Activated CD8-positive, alpha-beta memory T cell treated with anti-CD3 and anti-CD28 coated beads, Interleukin-2, amount 10 ng/mL, durations not matched to agents 7 days and 5 days (primary cell): ENCODE measurements around the gene SLC12A5. TPM values are rescaled to one million over a fixed set of nuclear protein-coding genes. Genes with fewer than 3 reads are reported as not detected.

Experiments used
- ATAC-seq: fragments of 150-1000 bp; cut with Tn5 transposase; one replicate; pipeline ENCODE4 v1.10.0; 2021; ENCODE audit warnings: moderate library complexity
- CTCF ChIA-PET: fragments of 350-600 bp; sonication (Branson Sonifier 250); formaldehyde crosslinking; loops from one replicate; lab custom pipeline; 2021; ENCODE audit warnings: antibody characterized with exemption; lab: Charles Lee
- DNase-seq: peaks from one replicate; pipeline ENCODE4 v3.0.0-alpha.2; 2020
- H3K27ac Mint-ChIP-seq: one replicate; pipeline ENCODE4 v1.8.0; 2021; ENCODE audit warnings: mild to moderate bottlenecking, mixed read lengths
- H3K27me3 Mint-ChIP-seq: one replicate; pipeline ENCODE4 v1.8.0; 2021; ENCODE audit warnings: mixed read lengths
- H3K36me3 Mint-ChIP-seq: one replicate; pipeline ENCODE4 v1.8.0; 2021; ENCODE audit warnings: mild to moderate bottlenecking, mixed read lengths
- H3K4me1 Mint-ChIP-seq: one replicate; pipeline ENCODE4 v1.8.0; 2021; ENCODE audit warnings: mixed read lengths
- H3K4me3 Mint-ChIP-seq: one replicate; pipeline ENCODE4 v1.8.0; 2021; ENCODE audit warnings: mild to moderate bottlenecking, moderate library complexity, mixed read lengths
- H3K9me3 Mint-ChIP-seq: one replicate; pipeline ENCODE4 v1.8.0; 2022; ENCODE audit warnings: low read depth, mixed read lengths
- total RNA-seq, 2 experiments: library from RNA; stranded (reverse); gene quantifications; one replicate each; pipeline ENCODE4 v1.2.3, GENCODE V29; 2021

SLC12A5 gene
- total RNA-seq, 2 experiments from 2014 or later, result 1.7 to 2.0 TPM

DNA sequence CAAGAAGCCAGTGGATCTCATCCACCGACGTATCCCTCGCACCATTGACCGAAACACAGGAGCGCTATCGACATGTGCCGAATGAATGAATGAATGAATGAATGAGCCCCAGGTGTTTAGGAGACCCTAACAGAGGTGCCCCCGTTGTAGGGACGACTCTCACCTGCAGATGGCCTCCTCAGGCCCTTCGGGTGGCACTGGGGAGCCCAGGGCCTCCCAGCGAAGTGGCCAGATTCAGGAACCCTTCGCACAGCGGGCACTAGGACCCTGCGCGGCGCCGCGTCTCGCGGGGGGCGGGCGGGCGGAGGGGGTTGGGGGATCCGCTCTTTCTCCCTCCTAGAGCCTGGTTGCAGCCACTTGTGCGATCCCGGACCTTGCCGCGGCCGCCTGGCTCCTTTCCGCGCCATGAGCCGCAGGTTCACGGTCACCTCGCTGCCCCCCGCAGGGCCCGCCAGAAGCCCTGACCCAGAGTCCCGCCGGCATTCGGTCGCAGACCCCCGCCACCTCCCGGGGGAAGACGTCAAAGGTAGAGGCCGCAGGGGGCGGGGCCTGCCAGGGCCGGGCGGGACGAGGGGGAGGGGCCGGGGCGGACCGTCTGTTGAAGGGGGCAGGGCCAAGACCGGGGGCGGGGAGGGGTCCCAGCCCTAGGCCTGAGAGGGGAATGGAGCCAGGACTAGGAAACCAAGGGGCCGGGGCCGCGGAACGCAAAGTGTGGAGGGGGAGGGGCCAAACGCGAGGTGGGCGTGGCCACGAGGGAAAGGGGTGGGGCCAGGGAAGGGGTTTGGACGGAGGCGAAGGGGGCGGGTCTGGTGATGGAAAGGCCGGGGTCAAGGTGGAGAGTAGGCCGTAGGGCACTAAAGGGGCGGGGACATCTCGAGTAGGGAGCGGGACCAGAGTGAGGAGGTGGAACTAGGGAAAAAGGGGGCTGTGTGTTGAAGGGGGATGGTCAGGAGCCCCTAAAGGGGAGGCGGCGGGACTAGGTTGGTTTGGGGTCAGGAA, 7.4 kb upstream of the SLC12A5 start:
- peak; percentile 71 for ATAC-seq
- H3K4me1 Mint-ChIP-seq, result peaks cover 23% of the 10 kb centered on the region
- peaks cover 44% of the 10 kb centered on the region for H3K27me3 Mint-ChIP-seq
- CTCF ChIA-PET, result interaction anchor here (0.6 to 3.0 kb wide), 27 partner anchors 8 to 416 kb away, joined by 3 to 34 read pairs (median 6); partner anchors contain the start of genes ZNF335 and ZSWIM1
- H3K36me3 Mint-ChIP-seq, result no peaks in the 10 kb centered on the region
- no peaks in the 10 kb centered on the region for H3K9me3 Mint-ChIP-seq
- no peak overlapping the region for H3K27ac Mint-ChIP-seq
- H3K4me3 Mint-ChIP-seq, result peak overlapping the region; percentile 70
- peak; percentile 78 for DNase-seq

DNA sequence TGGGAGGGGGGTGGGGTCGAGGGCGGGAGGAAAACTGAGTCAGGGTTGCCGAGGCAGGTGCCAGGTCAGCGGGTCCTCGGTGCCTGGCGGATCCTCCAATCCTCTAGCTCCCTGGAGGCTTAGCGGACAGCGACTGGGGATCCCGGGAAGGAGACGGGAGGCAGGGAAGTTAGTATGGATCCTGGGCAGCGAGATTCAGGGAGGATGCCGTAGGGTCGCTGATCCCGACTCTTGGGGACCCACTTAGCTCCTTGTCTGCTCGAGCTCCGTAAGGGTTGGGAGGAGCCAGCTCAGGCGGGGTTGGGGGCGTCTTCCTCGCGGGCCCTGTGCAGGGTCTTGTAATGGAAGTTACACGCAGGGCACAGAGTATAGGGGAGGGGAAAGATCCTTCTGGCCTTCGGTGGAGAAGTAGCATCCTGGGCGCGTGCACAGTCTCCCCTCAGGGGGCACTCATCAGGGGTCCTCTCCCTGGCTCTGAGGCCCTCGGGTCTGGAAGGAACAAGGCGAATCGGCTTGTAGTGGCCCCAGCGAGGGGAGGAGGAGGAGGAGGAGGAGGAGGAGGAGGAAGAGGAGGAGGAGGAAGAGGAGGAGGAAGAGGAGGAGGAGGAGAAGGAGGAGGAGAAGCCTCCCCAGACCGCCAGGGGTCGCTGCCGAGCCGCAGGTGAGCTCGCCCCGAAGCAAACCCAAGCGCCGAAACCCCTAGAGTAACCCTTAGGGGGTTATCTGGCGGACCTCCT, 6.4 kb upstream of the SLC12A5 start:
- peak; percentile 82 for DNase-seq
- Mint-ChIP-seq H3K27me3 (peaks cover 46% of the 10 kb centered on the region), H3K27ac (no peak overlapping the region), H3K4me1 (peaks cover 19% of the 10 kb centered on the region), H3K4me3 (peak overlapping the region; percentile 70), H3K36me3 (no peaks in the 10 kb centered on the region), H3K9me3 (no peaks in the 10 kb centered on the region)
- ATAC-seq, result peak; percentile 61
- CTCF ChIA-PET, result interaction anchor here (0.6 to 3.0 kb wide), 36 partner anchors 9 to 723 kb away, joined by 3 to 34 read pairs (median 4); partner anchors contain the start of genes ZNF335 and ZSWIM1

DNA sequence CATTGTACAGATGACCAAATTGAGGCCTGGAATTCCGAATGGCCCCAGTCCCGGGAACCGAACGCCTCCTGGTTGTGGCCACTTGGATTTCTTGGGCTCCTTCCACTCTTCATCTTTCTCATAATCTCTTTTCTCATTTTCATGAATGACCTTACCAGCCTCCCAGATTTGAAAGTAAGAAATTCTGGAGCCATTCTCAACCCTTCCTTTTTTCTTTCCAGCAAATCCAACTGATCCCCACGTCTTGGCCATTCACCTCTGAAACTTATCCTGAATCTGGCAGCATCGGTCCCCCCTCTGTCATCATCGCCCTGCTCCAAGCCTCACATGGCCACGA, 5.9 kb upstream of the SLC12A5 start:
- Mint-ChIP-seq H3K4me1 (peaks cover 19% of the 10 kb centered on the region), H3K9me3 (no peaks in the 10 kb centered on the region), H3K27ac (no peak overlapping the region), H3K4me3 (peak overlapping the region; percentile 4), H3K36me3 (no peaks in the 10 kb centered on the region), H3K27me3 (peaks cover 47% of the 10 kb centered on the region)
- ATAC-seq (no peak), DNase-seq (no peak)
- CTCF ChIA-PET, result interaction anchor here (0.6 to 3.0 kb wide), 32 partner anchors 9 to 724 kb away, joined by 3 to 34 read pairs (median 5); partner anchors contain the start of genes ZNF335 and ZSWIM1

DNA sequence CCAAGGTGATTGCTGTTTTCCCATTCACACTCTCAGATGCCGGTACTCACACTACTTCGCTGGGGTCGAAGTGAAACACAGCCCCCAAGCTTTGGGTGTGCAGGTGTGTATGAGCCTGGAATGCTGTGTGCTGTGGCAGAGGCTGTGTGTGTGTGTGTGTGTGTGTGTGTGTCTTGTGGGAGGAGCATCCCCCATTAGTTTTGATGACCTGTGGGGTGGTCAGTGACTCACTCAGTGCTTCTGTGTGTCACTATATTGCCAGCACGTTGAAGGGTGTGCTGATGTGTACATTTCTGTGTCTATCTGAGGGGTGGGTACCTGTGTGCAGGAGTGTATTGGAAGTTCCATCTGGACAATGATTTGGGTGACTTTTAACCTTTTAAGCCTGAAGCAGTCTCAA, 5.0 kb upstream of the SLC12A5 start:
- Mint-ChIP-seq H3K27ac (no peak overlapping the region), H3K9me3 (no peaks in the 10 kb centered on the region), H3K27me3 (peaks cover 46% of the 10 kb centered on the region), H3K36me3 (no peaks in the 10 kb centered on the region), H3K4me3 (no peak overlapping the region), H3K4me1 (peaks cover 19% of the 10 kb centered on the region)
- ATAC-seq (no peak), DNase-seq (no peak)
- CTCF ChIA-PET, result interaction anchor here (1.4 to 3.0 kb wide), 11 partner anchors 8 to 145 kb away, joined by 3 to 34 read pairs (median 6); no protein-coding TSS in a partner anchor

DNA sequence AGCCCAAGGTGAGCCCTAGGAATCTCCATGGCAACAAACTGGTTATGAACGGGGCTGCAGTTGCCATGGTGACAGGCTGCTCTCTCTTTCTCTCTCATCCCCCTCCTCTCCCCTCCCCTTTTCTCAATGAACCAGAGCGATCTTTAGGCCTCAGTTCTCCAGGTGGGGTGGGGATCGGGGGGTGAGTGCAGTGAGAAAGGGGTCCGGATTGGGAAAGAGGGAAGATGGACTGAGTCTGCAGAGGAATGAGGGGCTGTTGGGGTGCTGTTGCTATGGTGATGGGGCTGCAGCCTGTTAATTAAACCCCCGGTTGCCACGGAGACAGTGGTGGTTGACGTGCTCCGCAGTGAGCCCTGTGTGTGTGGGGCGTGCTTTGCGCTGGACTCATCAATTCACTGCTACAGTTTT, 3.6 kb upstream of the SLC12A5 start:
- ATAC-seq, result no peak
- Mint-ChIP-seq H3K9me3 (no peaks in the 10 kb centered on the region), H3K27me3 (peaks cover 56% of the 10 kb centered on the region), H3K4me1 (peaks cover 19% of the 10 kb centered on the region), H3K27ac (no peak overlapping the region), H3K4me3 (no peak overlapping the region), H3K36me3 (no peaks in the 10 kb centered on the region)
- CTCF ChIA-PET, result no interaction called here
- no peak for DNase-seq

DNA sequence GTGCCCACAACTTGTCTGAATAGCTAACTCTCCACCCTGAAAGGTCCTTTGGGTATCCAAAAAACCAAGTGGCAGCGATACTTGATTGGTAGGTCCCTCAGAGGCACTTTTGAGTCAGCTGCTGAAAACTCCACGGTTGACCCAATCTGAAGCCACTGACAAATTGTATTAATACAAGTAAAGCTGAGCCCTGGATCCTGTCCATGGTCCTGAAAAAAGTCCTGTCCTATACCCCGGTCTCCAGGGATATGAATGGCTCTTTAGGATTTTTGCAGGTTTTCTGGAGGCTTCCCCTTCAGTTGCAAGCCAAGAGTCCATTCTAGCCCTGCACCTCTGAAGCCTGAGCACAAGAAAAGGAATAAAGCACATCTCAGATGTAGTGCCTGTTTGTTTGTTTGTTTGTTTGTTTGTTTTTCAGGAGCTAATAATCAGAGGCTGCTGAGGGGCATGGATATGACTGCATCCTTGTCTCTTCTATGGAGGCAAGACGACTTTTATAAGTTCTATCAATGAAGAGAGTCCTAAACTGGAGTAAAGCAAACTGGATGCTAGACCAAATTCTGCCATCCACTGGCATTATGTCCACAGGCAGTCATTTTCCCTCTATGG, 1.7 kb upstream of the SLC12A5 start:
- Mint-ChIP-seq H3K27me3 (peaks cover 63% of the 10 kb centered on the region), H3K4me3 (no peak overlapping the region), H3K36me3 (no peaks in the 10 kb centered on the region), H3K27ac (no peak overlapping the region), H3K9me3 (no peaks in the 10 kb centered on the region), H3K4me1 (peaks cover 9% of the 10 kb centered on the region)
- DNase-seq, result peak; percentile 54
- CTCF ChIA-PET, result interaction anchor here (0.7 to 1.6 kb wide), 4 partner anchors 9 to 41 kb away, joined by 3 to 5 read pairs (median 3); no protein-coding TSS in a partner anchor
- ATAC-seq, result no peak

DNA sequence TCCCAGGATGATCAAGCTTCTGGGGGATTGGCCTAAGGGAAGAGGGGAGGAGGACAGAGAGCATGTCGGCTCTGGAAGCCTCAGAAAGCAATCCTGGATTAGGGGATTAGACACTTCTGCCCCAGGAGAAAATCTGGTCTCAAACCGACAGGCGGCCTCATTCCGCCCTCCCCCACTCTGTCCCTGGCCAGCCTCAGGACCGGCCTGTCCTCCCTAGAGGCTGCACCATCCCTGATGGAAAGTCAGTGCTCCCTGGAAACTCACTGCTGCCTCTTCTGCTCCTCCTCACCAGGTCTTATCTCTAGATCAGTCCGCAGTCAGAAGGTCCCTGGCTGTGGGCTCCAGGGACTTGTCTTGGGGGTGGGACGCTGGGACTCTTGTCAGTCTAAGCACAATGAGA, 905 bp upstream of the SLC12A5 start:
- no peak overlapping the region for H3K27ac Mint-ChIP-seq
- peaks cover 4% of the 10 kb centered on the region for H3K4me1 Mint-ChIP-seq
- ATAC-seq (no peak), DNase-seq (no peak)
- H3K27me3 Mint-ChIP-seq, result peaks cover 70% of the 10 kb centered on the region
- no peaks in the 10 kb centered on the region for H3K9me3 Mint-ChIP-seq
- CTCF ChIA-PET, result interaction anchor here (1.0 to 2.9 kb wide), 3 partner anchors 14 to 41 kb away, joined by 3 to 13 read pairs (median 5); no protein-coding TSS in a partner anchor
- no peak overlapping the region for H3K4me3 Mint-ChIP-seq
- no peaks in the 10 kb centered on the region for H3K36me3 Mint-ChIP-seq

DNA sequence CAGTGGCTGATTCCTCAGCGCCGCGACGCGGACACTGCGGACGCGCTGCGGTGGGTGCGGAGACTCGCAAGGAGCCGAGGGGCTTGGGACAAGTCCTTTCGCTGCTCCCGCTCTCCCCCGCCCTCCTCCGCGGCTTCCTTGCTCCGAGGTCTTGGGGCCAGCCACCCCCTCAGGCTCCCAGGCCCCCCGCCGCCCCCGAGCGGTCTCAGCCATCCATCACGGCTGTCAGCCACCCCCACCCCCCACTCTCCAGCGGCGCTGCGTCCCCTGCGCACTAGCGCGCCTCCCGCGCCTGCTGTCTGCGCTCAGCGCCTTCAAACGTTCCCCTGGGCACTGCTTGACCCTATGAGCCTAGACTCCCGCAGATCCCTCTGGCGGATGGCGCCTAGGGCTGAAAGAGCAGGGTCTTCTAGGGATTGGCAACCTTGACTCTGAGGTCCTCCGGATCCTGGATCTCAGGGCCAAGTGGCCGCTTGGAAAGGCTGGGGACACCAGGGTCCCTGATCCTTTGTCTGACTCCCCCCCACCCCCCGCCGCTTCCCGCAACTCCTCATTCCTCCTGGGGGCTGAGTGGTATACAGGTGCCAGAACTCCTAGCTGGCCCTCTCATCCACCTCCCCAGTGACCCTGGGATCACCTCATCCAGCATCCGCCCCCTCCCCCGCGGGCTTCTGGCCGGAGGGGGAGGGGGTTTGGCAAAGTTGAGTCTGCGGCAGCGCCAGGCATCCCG, 1.4 kb downstream of the SLC12A5 start:
- CTCF ChIA-PET, result interaction anchor here (0.7 to 2.9 kb wide), 2 partner anchors 14 to 16 kb away, joined by 5 to 13 read pairs; no protein-coding TSS in a partner anchor
- no peak for DNase-seq
- Mint-ChIP-seq H3K4me3 (no peak overlapping the region), H3K27me3 (peaks cover 65% of the 10 kb centered on the region), H3K36me3 (no peaks in the 10 kb centered on the region), H3K4me1 (no peaks in the 10 kb centered on the region), H3K27ac (no peak overlapping the region), H3K9me3 (no peaks in the 10 kb centered on the region)
- ATAC-seq, result no peak

DNA sequence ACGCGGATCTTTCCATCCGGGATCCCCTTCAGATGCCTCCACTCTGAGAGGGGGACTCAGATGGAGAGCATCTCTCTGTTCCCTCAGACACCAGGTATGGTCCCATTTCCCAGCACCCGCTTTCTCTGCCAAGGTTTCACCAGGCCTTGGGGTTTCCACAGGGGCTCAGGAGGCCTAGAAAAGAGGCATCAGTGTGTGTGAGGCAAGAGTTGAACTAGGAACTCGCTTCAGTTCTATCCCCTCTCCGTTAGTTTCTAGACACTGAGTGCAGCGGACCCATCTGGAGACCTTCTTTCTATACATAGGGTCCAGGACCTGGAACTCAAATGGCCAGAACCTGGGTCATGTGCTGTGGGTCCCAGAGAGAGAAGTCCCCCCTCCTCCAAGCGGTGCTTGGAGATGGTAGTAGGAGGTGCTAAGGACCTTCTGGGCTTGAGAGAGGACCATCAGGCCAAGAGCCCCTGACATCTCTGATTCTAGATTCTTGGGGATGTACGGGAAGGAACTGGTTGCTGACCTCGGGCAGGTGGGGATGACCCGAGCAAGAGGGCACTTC, 2.1 kb downstream of the SLC12A5 start:
- no peak overlapping the region for H3K4me3 Mint-ChIP-seq
- H3K9me3 Mint-ChIP-seq, result no peaks in the 10 kb centered on the region
- no peaks in the 10 kb centered on the region for H3K4me1 Mint-ChIP-seq
- H3K27me3 Mint-ChIP-seq, result peaks cover 63% of the 10 kb centered on the region
- no peaks in the 10 kb centered on the region for H3K36me3 Mint-ChIP-seq
- ATAC-seq (no peak), DNase-seq (no peak)
- no peak overlapping the region for H3K27ac Mint-ChIP-seq
- CTCF ChIA-PET, result interaction anchor here (0.7 to 2.9 kb wide), 3 partner anchors 8 to 17 kb away, joined by 5 to 13 read pairs (median 11); no protein-coding TSS in a partner anchor

DNA sequence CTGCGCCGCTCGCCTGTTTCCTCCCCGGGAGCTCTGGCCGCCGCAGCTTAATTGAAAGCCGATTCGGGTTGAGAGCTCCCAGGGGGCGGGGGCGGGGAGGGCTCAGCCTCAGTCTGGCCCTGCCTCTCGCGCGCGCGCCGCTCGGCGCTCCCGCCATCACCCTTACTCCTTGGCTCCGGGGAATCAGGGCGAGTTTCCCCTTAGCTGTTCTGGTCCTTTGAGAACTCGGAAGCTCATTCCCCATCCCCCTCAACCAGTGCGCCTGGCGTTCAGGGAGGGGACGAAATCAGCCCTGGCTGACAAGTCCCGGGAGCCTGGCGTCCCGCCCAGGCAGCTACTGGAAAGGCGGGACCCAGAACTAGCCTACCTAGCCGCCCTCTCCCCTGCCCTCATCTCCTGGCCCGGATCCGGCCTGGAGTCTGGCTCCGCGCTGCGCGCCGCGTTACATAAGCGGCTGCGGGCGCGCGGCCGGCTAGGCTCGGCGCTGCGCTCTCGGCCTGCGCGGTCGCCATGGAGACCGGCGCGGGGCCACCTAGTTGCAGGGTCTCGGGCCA, 2.8 kb downstream of the SLC12A5 start:
- no peak overlapping the region for H3K27ac Mint-ChIP-seq
- CTCF ChIA-PET, result interaction anchor here (2.3 kb wide), 1 partner anchor 9 kb away, joined by 11 read pairs; no protein-coding TSS in a partner anchor
- no peaks in the 10 kb centered on the region for H3K36me3 Mint-ChIP-seq
- no peaks in the 10 kb centered on the region for H3K9me3 Mint-ChIP-seq
- H3K4me1 Mint-ChIP-seq, result no peaks in the 10 kb centered on the region
- no peak for DNase-seq
- peaks cover 60% of the 10 kb centered on the region for H3K27me3 Mint-ChIP-seq
- H3K4me3 Mint-ChIP-seq, result no peak overlapping the region
- ATAC-seq, result no peak

DNA sequence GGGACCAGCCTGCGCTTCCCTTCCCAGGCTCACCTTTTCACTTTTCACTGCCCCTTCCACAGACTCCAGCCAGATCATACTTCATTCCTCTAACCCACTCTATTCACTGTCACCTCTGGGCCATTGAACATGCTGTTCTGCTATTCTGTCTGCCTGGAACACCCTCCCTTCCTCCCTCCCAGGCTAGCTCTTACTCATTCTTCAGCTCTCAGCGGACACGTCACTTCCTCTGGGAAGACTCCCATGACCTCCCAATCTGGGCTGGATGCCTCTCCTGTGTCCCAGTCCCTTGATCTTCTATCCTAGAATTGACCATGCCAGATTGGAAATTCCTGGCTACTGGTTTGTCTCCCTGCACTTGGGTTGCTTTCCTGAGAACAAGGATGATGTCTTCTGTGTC, 5.0 kb downstream of the SLC12A5 start:
- ATAC-seq (no peak), DNase-seq (no peak)
- Mint-ChIP-seq H3K9me3 (no peaks in the 10 kb centered on the region), H3K4me3 (no peak overlapping the region), H3K27me3 (peaks cover 49% of the 10 kb centered on the region), H3K36me3 (no peaks in the 10 kb centered on the region), H3K27ac (no peak overlapping the region), H3K4me1 (no peaks in the 10 kb centered on the region)
- CTCF ChIA-PET, result interaction anchor here (0.6 kb wide), 1 partner anchor 337 kb away, joined by 3 read pairs; no protein-coding TSS in a partner anchor

DNA sequence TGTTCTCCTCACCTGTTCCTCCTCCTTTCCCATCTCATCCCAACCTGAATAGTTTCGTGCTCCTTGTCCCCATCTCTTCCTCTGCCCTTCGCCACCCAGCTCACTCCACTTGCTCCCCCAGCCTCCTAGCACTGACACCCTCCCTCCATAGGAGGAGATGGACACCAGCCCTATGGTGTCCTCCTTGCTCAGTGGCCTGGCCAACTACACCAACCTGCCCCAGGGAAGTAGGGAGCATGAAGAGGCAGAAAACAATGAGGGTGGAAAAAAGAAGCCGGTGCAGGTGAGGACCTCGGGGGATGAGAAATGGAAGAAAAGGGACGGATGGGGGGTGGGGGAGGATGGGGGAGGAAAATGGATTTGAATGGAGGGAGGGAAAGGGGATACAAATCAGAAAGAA, 6.2 kb downstream of the SLC12A5 start:
- CTCF ChIA-PET, result no interaction called here
- H3K27ac Mint-ChIP-seq, result no peak overlapping the region
- H3K4me3 Mint-ChIP-seq, result no peak overlapping the region
- no peaks in the 10 kb centered on the region for H3K9me3 Mint-ChIP-seq
- peaks cover 40% of the 10 kb centered on the region for H3K27me3 Mint-ChIP-seq
- ATAC-seq (no peak), DNase-seq (no peak)
- no peaks in the 10 kb centered on the region for H3K36me3 Mint-ChIP-seq
- H3K4me1 Mint-ChIP-seq, result no peaks in the 10 kb centered on the region
